GM19455 (cell line): ENCODE results near the gene RBFOX1.

Experiments
- ATAC-seq: cut with Tn5 transposase; IDR thresholded peaks from one replicate; pipeline ENCODE4 v1.9.1; 2021; ENCODE audit not compliant: unreplicated experiment

RBFOX1 gene

GRCh38 chr16:7513429-7513828 lies 180.8 kb downstream of the RBFOX1 start:
- no peak for ATAC-seq

GRCh38 chr16:7515543-7515942 lies 182.9 kb downstream of the RBFOX1 start:
- ATAC-seq: no peak

GRCh38 chr16:7517496-7517895 lies 184.9 kb downstream of the RBFOX1 start:
- no peak for ATAC-seq

- ATAC-seq: no peak
Observed at GRCh38 chr16:7518158-7518557, 185.5 kb downstream of the RBFOX1 start.

- ATAC-seq: no peak
Observed at GRCh38 chr16:7521834-7522233, 189.2 kb downstream of the RBFOX1 start.

GRCh38 chr16:7524419-7524818 lies 191.8 kb downstream of the RBFOX1 start:
- no peak for ATAC-seq

- no peak for ATAC-seq
Observed at GRCh38 chr16:7526736-7527135, 194.1 kb downstream of the RBFOX1 start.

- no peak for ATAC-seq
Observed at GRCh38 chr16:7532534-7532933, 199.9 kb downstream of the RBFOX1 start.

GRCh38 chr16:7534749-7535148 lies 202.1 kb downstream of the RBFOX1 start:
- ATAC-seq: no peak

GRCh38 chr16:7541026-7541425 lies 208.4 kb downstream of the RBFOX1 start:
- ATAC-seq: no peak

GRCh38 chr16:7545251-7545650 lies 212.6 kb downstream of the RBFOX1 start:
- ATAC-seq: no peak

GRCh38 chr16:7546948-7547347 lies 214.3 kb downstream of the RBFOX1 start:
- no peak for ATAC-seq

- ATAC-seq: no peak
Observed at GRCh38 chr16:7547736-7548135, 215.1 kb downstream of the RBFOX1 start.

GRCh38 chr16:7548796-7549318 lies 216.2 kb downstream of the RBFOX1 start:
- no peak for ATAC-seq

- ATAC-seq: no peak
Observed at GRCh38 chr16:7550096-7550495, 217.5 kb downstream of the RBFOX1 start.

- no peak for ATAC-seq
Observed at GRCh38 chr16:7555459-7555858, 222.8 kb downstream of the RBFOX1 start.

GRCh38 chr16:7561908-7562405 lies 229.3 kb downstream of the RBFOX1 start:
- ATAC-seq: no peak

- no peak for ATAC-seq
Observed at GRCh38 chr16:7566360-7566759, 233.7 kb downstream of the RBFOX1 start.

- ATAC-seq: no peak
Observed at GRCh38 chr16:7571366-7571765, 238.7 kb downstream of the RBFOX1 start.

GRCh38 chr16:7577588-7577987 lies 244.9 kb downstream of the RBFOX1 start:
- ATAC-seq: no peak

GRCh38 chr16:7579454-7579853 lies 246.8 kb downstream of the RBFOX1 start:
- no peak for ATAC-seq

- ATAC-seq: no peak
Observed at GRCh38 chr16:7581175-7581574, 248.5 kb downstream of the RBFOX1 start.

GRCh38 chr16:7583396-7583795 lies 250.8 kb downstream of the RBFOX1 start:
- ATAC-seq: no peak
